ENCODE measurements around the gene ABL1.
A peak's percentile ranks its signal among the peaks of the same experiment; 100 is the strongest.
"Not testable (repeated sequence)": the region's sequence is repeated elsewhere in the genome, so short reads cannot be mapped to it uniquely, and the experiment has no call there.

Gene ABL1
- 52.9 to 58.9 (median 56.2) reads per million in 3 donors for total RNA-seq

- Histone ChIP-seq H3K36me3 (ENCODE audit: control insufficient read depth, insufficient read depth, low read length) (no peaks in the 10 kb centered on the region), H3K4me3 (ENCODE audit: insufficient read depth, low read depth, low read length, poor library complexity, severe bottlenecking) (peak within 1 kb of the TSS; percentile 74), H3K9me3 (ENCODE audit: control insufficient read depth, low read length) (no peaks in the 10 kb centered on the region), H3K27ac (ENCODE audit: insufficient read depth, low read length, poor library complexity, severe bottlenecking) (peak within 1 kb of the TSS; percentile 20), H3K4me1 (ENCODE audit: control insufficient read depth, insufficient read depth, low read length, poor library complexity, severe bottlenecking) (no peaks in the 10 kb centered on the region), H3K27me3 (replicated peaks; ENCODE audit: control insufficient read depth, insufficient read depth, low read length, poor library complexity, severe bottlenecking) (no peaks in the 10 kb centered on the region)
- peak; percentile 21 to 51 (median 47) for DNase-seq
Observed at GRCh38 chr9:130834371-130835336, at the start of gene ABL1. TSS of gene ABL1 (plus strand) at chr9:130835254. CDS start at chr9:130835447, 193 bp downstream.

- Histone ChIP-seq H3K27me3 (replicated peaks; ENCODE audit: control insufficient read depth, insufficient read depth, low read length, poor library complexity, severe bottlenecking) (no peaks in the 10 kb centered on the region), H3K4me1 (ENCODE audit: control insufficient read depth, insufficient read depth, low read length, poor library complexity, severe bottlenecking) (no peaks in the 10 kb centered on the region), H3K9me3 (ENCODE audit: control insufficient read depth, low read length) (peaks cover 4% of the 10 kb centered on the region), H3K27ac (ENCODE audit: insufficient read depth, low read length, poor library complexity, severe bottlenecking) (no peak overlapping the region), H3K4me3 (ENCODE audit: insufficient read depth, low read depth, low read length, poor library complexity, severe bottlenecking) (no peak overlapping the region), H3K36me3 (ENCODE audit: control insufficient read depth, insufficient read depth, low read length) (no peaks in the 10 kb centered on the region)
- DNase-seq = no peak
Observed at GRCh38 chr9:130785940-130786508, 49.0 kb upstream of the ABL1 start.

GRCh38 chr9:130786526-130786925 lies 48.5 kb upstream of the ABL1 start:
- no peak for DNase-seq
- Histone ChIP-seq H3K36me3 (ENCODE audit: control insufficient read depth, insufficient read depth, low read length) (no peaks in the 10 kb centered on the region), H3K4me1 (ENCODE audit: control insufficient read depth, insufficient read depth, low read length, poor library complexity, severe bottlenecking) (no peaks in the 10 kb centered on the region), H3K27me3 (replicated peaks; ENCODE audit: control insufficient read depth, insufficient read depth, low read length, poor library complexity, severe bottlenecking) (no peaks in the 10 kb centered on the region), H3K9me3 (ENCODE audit: control insufficient read depth, low read length) (peaks cover 4% of the 10 kb centered on the region), H3K4me3 (ENCODE audit: insufficient read depth, low read depth, low read length, poor library complexity, severe bottlenecking) (no peak overlapping the region), H3K27ac (ENCODE audit: insufficient read depth, low read length, poor library complexity, severe bottlenecking) (no peak overlapping the region)

GRCh38 chr9:130789747-130790672 lies 45.0 kb upstream of the ABL1 start:
- Histone ChIP-seq H3K4me1 (ENCODE audit: control insufficient read depth, insufficient read depth, low read length, poor library complexity, severe bottlenecking) (no peaks in the 10 kb centered on the region), H3K4me3 (ENCODE audit: insufficient read depth, low read depth, low read length, poor library complexity, severe bottlenecking) (no peak overlapping the region), H3K9me3 (ENCODE audit: control insufficient read depth, low read length) (peaks cover 4% of the 10 kb centered on the region), H3K27me3 (replicated peaks; ENCODE audit: control insufficient read depth, insufficient read depth, low read length, poor library complexity, severe bottlenecking) (no peaks in the 10 kb centered on the region), H3K27ac (ENCODE audit: insufficient read depth, low read length, poor library complexity, severe bottlenecking) (no peak overlapping the region), H3K36me3 (ENCODE audit: control insufficient read depth, insufficient read depth, low read length) (no peaks in the 10 kb centered on the region)
- no peak for DNase-seq

- DNase-seq = no peak
- peaks cover 4% of the 10 kb centered on the region for H3K9me3 ChIP-seq (ENCODE audit: control insufficient read depth, low read length)
- no peak overlapping the region for H3K4me3 ChIP-seq (ENCODE audit: insufficient read depth, low read depth, low read length, poor library complexity, severe bottlenecking)
- no peaks in the 10 kb centered on the region for H3K27me3 ChIP-seq (replicated peaks; ENCODE audit: control insufficient read depth, insufficient read depth, low read length, poor library complexity, severe bottlenecking)
- no peaks in the 10 kb centered on the region for H3K36me3 ChIP-seq (ENCODE audit: control insufficient read depth, insufficient read depth, low read length)
- H3K27ac ChIP-seq (ENCODE audit: insufficient read depth, low read length, poor library complexity, severe bottlenecking) = no peak overlapping the region
- H3K4me1 ChIP-seq (ENCODE audit: control insufficient read depth, insufficient read depth, low read length, poor library complexity, severe bottlenecking) = no peaks in the 10 kb centered on the region
Observed at GRCh38 chr9:130791303-130791894, 43.7 kb upstream of the ABL1 start.

GRCh38 chr9:130793589-130793988 lies 41.5 kb upstream of the ABL1 start:
- Histone ChIP-seq H3K27ac (ENCODE audit: insufficient read depth, low read length, poor library complexity, severe bottlenecking) (no peak overlapping the region), H3K4me3 (ENCODE audit: insufficient read depth, low read depth, low read length, poor library complexity, severe bottlenecking) (no peak overlapping the region), H3K27me3 (replicated peaks; ENCODE audit: control insufficient read depth, insufficient read depth, low read length, poor library complexity, severe bottlenecking) (no peaks in the 10 kb centered on the region), H3K9me3 (ENCODE audit: control insufficient read depth, low read length) (peaks cover 4% of the 10 kb centered on the region), H3K36me3 (ENCODE audit: control insufficient read depth, insufficient read depth, low read length) (no peaks in the 10 kb centered on the region), H3K4me1 (ENCODE audit: control insufficient read depth, insufficient read depth, low read length, poor library complexity, severe bottlenecking) (no peaks in the 10 kb centered on the region)
- DNase-seq = no peak

- H3K27ac ChIP-seq (ENCODE audit: insufficient read depth, low read length, poor library complexity, severe bottlenecking); H3K4me3 ChIP-seq (ENCODE audit: insufficient read depth, low read depth, low read length, poor library complexity, severe bottlenecking); H3K4me1 ChIP-seq (ENCODE audit: control insufficient read depth, insufficient read depth, low read length, poor library complexity, severe bottlenecking); H3K36me3 ChIP-seq (ENCODE audit: control insufficient read depth, insufficient read depth, low read length); H3K27me3 ChIP-seq (replicated peaks; ENCODE audit: control insufficient read depth, insufficient read depth, low read length, poor library complexity, severe bottlenecking); H3K9me3 ChIP-seq (ENCODE audit: control insufficient read depth, low read length); DNase-seq: not testable (repeated sequence)
Observed at GRCh38 chr9:130794021-130794420, 41.0 kb upstream of the ABL1 start.

GRCh38 chr9:130794423-130794822 lies 40.6 kb upstream of the ABL1 start:
- H3K27ac ChIP-seq (ENCODE audit: insufficient read depth, low read length, poor library complexity, severe bottlenecking); H3K4me1 ChIP-seq (ENCODE audit: control insufficient read depth, insufficient read depth, low read length, poor library complexity, severe bottlenecking); DNase-seq; H3K27me3 ChIP-seq (replicated peaks; ENCODE audit: control insufficient read depth, insufficient read depth, low read length, poor library complexity, severe bottlenecking); H3K4me3 ChIP-seq (ENCODE audit: insufficient read depth, low read depth, low read length, poor library complexity, severe bottlenecking); H3K36me3 ChIP-seq (ENCODE audit: control insufficient read depth, insufficient read depth, low read length); H3K9me3 ChIP-seq (ENCODE audit: control insufficient read depth, low read length): not testable (repeated sequence)

GRCh38 chr9:130794923-130795495 lies 40.0 kb upstream of the ABL1 start:
- Histone ChIP-seq H3K4me3 (ENCODE audit: insufficient read depth, low read depth, low read length, poor library complexity, severe bottlenecking) (no peak overlapping the region), H3K27me3 (replicated peaks; ENCODE audit: control insufficient read depth, insufficient read depth, low read length, poor library complexity, severe bottlenecking) (no peaks in the 10 kb centered on the region), H3K27ac (ENCODE audit: insufficient read depth, low read length, poor library complexity, severe bottlenecking) (no peak overlapping the region), H3K36me3 (ENCODE audit: control insufficient read depth, insufficient read depth, low read length) (no peaks in the 10 kb centered on the region), H3K4me1 (ENCODE audit: control insufficient read depth, insufficient read depth, low read length, poor library complexity, severe bottlenecking) (no peaks in the 10 kb centered on the region), H3K9me3 (ENCODE audit: control insufficient read depth, low read length) (no peaks in the 10 kb centered on the region)
- no peak for DNase-seq

All from effector memory CD4-positive, alpha-beta T cell (primary cell).